ENCODE measurements around the gene SLX4IP.

SLX4IP gene

DNA sequence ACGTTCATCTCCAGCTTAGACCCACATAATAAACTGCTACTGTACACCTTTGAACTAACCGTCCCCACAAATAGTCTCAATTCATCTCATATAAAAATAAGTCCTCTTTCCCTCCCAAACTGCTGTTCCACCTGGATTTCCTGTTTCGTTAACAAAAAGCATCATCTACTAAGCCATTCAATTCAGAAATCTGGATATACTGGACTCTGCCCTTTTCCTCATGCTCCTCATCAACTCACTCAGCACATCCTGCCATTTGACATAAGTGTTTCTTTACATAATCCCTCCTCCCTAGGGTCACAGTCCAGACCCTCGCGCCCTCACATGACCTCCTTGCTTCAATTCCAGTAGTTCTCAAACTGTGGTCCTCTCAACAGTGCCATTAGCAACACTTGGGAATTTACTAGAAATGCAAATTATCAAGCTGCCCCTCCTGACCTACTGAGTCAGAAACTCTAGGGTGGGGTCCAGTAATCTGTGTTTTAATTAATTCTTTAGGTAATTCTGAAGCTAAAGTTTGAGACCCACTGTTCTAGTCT lies 5.6 kb upstream of the SLX4IP start:
- no peak for DNase-seq (ENCODE audit: low spot score)

- no peak for DNase-seq (ENCODE audit: low spot score)
Observed at GRCh38 chr20:10430000-10430466, 5.1 kb upstream of the SLX4IP start.

DNA sequence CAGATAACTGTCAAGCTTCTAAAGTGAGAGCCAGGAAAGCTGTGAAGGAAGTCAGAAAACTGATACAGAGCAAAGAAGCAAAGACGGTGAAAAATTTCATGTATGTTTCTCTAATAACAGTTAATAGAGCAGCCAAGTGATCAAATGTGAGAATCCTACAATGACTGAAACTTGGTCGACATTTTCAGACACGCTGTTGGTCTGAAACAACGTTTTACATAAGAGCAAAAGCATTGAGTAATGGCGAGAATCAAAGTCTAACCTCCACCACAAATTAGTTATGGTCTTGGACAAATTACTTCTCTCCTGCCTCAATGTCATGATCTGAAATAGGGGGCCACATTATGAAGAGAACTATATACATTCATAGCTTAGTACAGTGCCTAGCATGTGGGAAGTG lies 4.4 kb upstream of the SLX4IP start:
- no peak for DNase-seq (ENCODE audit: low spot score)

GRCh38 chr20:10432079-10432478 lies 3.0 kb upstream of the SLX4IP start:
- no peak for DNase-seq (ENCODE audit: low spot score)

DNA sequence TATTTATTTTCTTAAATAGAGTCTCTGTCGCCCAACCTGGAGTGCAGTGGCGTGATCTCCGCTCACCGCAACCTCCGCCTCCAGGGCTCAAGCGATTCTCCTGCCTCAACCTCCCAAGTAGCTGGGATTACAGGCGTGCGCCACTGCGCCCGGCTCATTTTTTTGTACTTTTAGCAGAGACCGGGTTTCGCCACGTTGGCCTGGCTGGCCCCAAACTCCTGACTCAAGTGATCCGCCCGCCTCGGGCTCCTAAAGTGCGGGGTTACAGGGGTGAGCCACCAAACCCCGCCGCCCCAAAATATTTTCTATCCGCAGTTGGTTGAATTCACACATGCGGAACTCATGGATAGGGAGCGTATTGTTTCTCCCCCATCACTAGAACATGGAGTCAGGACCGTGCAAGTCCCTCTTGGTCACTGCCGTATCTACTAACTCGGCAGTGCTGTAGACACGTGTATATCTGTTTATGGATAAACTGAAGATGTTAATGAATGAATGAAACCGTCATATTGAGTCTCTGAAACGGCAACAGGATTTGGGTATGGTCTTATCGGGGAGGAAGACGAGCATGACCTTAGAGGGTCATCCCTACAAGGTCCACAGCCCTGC lies 2.0 kb upstream of the SLX4IP start:
- no peak for DNase-seq (ENCODE audit: low spot score)

DNA sequence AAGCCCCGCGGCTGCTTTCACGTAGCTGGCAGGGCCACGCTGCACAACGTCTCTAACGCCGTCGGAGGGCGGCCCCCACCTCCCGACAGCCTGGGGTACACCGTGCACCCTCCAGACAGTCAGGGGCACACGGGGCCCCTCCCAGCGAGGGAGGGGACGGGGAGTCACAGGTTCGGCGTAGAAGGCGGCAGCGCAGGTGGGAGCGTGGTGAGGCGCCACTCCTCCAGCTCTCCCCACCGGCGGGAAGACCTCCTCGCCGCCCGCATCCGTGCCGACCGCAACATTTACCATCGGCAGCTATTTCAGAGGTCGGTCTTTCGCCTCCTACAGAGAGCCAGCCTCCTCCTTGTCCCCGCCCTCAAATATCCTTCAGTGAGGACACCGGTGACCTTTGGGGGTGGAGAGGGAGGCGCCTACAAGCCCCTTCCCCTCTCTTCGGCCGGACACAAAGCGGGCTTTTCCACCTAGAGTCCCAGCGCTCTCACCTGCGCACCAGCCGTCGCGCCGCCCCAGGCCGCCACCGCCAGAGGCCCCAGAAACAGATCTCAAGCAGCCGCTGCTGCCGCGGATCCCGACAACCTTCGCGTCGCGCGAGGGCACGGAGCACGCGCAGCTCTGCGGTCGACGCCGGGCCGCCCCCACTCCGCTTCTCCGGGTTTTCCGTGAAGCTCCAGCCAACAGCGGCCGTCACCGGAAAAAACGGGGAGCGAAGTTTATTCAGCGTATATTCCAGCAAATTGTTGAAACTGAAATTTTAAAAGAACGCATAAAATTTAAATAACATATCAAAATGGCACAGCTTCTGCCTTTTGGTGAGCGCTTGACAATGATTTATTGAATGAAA lies 1.3 kb upstream of the SLX4IP start, which contains the start of gene MKKS:
MKKS (minus strand) TSS at position 600 of the 844 bp plus-strand sequence. CDS start 20,708 bp downstream, outside the sequence.
- DNase-seq (ENCODE audit: low spot score): peak; percentile 88

DNA sequence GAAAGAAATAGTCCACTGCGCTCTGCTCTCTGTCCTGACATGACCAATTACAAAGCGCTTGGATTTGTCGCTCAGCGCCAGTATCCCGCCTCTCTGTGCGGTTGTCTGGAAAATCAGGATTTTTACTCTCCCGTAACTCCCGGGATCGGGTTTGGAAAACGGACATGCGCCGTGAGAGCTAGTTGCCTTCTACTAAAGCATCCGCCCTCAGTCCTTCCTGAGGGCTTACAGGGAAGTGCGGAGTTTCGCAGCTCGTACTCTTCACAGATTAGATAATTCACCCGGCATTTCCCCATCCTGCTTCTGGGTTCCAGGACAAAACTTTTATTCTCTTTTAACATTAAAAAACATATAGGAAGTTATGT lies 656 bp upstream of the SLX4IP start:
- DNase-seq (ENCODE audit: low spot score): peak; percentile 81

GRCh38 chr20:10436053-10436699 lies 1.1 kb downstream of the SLX4IP start:
- DNase-seq (ENCODE audit: low spot score): no peak

- no peak for DNase-seq (ENCODE audit: low spot score)
Observed at GRCh38 chr20:10438217-10438616, 3.1 kb downstream of the SLX4IP start.

DNA sequence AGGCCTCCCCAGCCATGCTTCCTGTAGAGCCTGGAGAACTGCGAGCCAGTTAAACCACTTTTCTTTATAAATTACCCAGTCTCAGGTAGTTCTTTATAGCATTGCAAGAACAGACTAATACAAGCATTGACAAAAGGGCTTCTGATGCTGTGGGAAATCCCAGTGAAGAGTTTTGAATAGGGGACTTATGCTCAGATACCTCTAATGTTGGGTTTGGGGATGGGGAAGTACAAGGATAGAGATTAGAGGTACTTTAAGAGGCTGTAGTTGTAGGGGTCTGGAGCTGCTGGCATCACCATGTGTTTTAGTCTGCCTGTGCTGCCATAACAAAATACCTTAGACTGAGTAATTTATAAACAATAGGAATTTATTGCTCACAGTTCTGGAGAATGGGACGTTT lies 8.8 kb downstream of the SLX4IP start:
- no peak for DNase-seq (ENCODE audit: low spot score)

DNA sequence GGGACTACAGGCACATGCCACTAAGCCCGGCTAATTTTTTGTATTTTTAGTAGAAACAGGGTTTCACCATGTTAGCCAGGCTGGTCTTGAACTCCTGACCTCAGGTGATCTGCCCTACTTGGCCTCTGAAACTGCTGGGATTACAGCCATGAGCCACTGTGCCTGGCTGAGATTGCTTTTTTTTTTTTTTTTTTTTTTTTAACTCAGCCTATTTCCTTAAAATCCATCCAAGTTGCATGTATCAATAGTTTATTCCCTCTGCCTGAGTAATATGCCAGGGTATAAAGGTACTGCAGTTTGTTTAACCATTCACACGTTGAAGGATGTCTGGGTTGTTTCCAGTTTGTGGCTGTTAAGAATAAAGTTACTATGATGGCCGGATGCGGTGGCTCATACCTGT lies 10.7 kb downstream of the SLX4IP start:
- DNase-seq (ENCODE audit: low spot score): no peak

GRCh38 chr20:10447028-10447427 lies 11.9 kb downstream of the SLX4IP start:
- DNase-seq (ENCODE audit: low spot score): peak; percentile 43

- no peak for DNase-seq (ENCODE audit: low spot score)
Observed at GRCh38 chr20:10448270-10449156, 13.4 kb downstream of the SLX4IP start.

- DNase-seq (ENCODE audit: low spot score): no peak
Observed at GRCh38 chr20:10449270-10449669, 14.2 kb downstream of the SLX4IP start.

GRCh38 chr20:10453241-10453640 lies 18.1 kb downstream of the SLX4IP start:
- DNase-seq (ENCODE audit: low spot score): peak; percentile 16

DNA sequence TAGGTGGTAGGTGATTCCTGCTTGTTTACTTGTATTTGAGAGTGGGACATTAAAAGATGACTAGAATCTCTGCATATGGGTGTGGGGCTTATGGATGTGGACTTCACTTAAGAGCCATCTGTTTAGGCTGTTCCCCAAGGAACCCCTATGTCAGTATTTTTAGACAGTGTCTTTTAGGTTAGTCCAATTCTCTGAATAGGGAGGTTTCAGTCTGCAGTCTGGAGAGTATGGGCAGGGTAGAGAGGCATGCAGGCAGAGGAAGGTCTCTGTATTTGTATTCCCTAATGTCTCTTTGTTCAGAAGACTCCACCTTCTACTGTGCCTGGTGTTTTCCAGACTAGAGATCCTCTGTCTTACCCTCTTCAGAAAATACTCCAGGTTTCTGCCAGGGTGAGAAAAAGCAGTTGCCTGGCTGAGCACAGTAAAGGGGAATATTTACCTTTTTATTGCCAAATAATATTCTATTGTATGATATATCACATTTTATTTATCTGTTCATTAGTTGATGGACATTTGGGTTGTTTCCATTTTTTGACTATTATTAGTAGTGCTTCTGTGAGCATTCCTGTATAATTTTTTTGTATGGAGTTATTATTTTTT lies 19.1 kb downstream of the SLX4IP start:
- no peak for DNase-seq (ENCODE audit: low spot score)

DNA sequence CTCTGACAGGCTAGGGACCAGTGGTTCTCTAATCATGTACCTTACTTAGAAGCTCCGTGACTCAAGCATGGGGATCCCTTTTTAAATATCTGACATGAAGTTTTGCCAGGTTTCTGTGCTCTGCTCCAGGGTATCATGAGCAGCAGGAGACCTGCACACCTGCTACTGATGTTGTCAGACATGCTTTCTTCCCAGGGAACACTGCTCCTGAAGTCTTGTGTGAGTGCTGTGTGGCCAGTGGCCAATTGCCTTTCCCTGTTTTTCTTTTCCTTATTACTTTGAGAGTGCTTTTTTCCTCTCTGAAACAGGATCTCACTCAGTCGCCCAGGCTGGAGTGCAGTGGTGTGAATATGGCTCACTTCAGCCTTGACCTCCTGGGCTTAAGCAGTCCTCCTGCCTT lies 26.4 kb downstream of the SLX4IP start:
- DNase-seq (ENCODE audit: low spot score): no peak

DNA sequence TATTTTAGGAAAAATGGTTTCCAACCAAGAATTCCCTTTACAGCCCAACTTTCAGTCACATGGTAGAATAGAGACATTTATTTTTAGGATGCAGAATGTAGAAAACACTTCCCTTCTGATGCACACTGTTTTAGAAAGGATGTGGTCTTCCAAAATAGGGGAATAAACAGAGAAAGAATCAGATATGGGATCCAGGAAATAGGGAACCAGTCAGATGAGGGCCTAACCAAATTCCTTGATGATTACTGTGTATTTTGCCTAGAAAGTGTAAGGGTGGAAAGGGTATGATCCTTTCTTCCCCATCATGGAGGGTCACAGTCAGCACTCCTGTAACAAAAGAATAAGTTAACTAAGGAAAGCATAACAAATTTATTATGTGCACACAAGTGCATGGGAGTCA lies 27.4 kb downstream of the SLX4IP start:
- DNase-seq (ENCODE audit: low spot score): no peak

GRCh38 chr20:10463622-10464021 lies 28.5 kb downstream of the SLX4IP start:
- no peak for DNase-seq (ENCODE audit: low spot score)

DNA sequence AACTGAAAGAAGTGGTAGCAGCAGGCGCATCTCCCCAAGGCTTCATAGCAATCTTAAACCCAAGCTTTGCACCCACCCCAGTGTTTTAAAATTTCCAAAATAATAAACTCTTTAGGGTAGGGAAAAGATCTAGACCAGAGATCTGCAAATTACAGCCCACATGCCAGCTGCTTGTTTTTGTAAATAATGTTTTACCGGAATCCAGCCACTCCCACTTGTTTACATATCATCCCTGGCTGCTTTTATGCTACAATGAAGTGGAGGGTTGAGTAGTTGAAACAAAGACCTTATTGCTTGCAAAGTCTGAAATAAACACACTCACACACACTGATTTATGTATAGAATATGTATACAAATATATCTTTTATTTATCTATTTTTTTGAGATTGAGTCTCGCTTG lies 30.0 kb downstream of the SLX4IP start:
- DNase-seq (ENCODE audit: low spot score): no peak

DNA sequence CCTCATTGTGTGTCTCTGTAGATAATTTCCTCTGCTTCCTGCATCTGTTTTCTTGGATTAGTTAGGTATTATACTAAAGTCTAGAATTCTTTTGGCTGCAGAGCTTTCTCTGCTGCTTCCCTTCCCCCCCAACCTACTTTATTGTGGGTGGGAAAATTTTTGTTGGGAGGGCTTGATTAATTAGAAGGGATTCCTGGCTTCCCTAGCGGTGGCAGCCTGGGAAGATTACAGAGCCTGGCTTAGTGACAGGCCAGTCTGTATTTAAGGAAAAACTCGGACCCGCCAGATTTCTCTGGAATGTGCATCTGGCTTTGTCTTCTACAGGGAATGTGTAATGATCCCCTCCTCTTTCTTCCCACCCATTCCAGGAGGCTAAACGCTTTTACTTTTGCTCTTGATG lies 31.2 kb downstream of the SLX4IP start:
- no peak for DNase-seq (ENCODE audit: low spot score)
